Right lobe of liver (tissue), 6 donors: ENCODE measurements around the gene ACTN4. TPM values are rescaled to one million over a fixed set of nuclear protein-coding genes. Genes with fewer than 3 reads are reported as not detected.

ENCODE experiments used
- ATAC-seq, 4 donors: fragments of 200-7000 bp; cut with Tn5 transposase; one replicate each; pipeline ENCODE4 v1.9.1; 2020; ENCODE audit warnings: mild to moderate bottlenecking in 4 of 4, moderate library complexity in 4 of 4
- DNase-seq, 3 donors: peaks; one replicate each; pipeline ENCODE4 v3.0.0-alpha.2; 2020
- H3K27ac ChIP-seq, 3 donors: fragments of 200-600 bp; one replicate each; pipeline ENCODE4 v1.8.0; 2022
- H3K27me3 ChIP-seq, 2 donors: fragments of 200-600 bp; one replicate each; pipeline ENCODE4 v1.8.0; 2022
- H3K36me3 ChIP-seq, 4 donors: fragments of 200-600 bp; sonication (generic) in 1 of 4; one replicate each; pipeline versions ENCODE4 v1.5.1 to v1.8.0; 2017 to 2022; ENCODE audit warnings: control low read depth in 1 of 4
- H3K4me1 ChIP-seq, 4 donors: fragments of 200-600 bp; sonication (generic) in 1 of 4; one replicate each; pipeline versions ENCODE4 v1.5.1 to v1.8.0; 2017 to 2022; ENCODE audit warnings: control low read depth in 1 of 4
- H3K4me3 ChIP-seq, 3 donors: fragments of 200-600 bp; one replicate each; pipeline ENCODE4 v1.8.0; 2022
- H3K9me3 ChIP-seq, 4 donors: fragments of 200-600 bp; sonication (generic) in 1 of 4; one replicate each; pipeline versions ENCODE4 v1.5.1 to v1.8.0; 2017 to 2022; ENCODE audit warnings: control low read depth in 1 of 4
- CTCF ChIP-seq, 4 donors: fragments of 200-600 bp in 3 of 4; fragments of 450-650 bp in 1 of 4; IDR thresholded peaks; one replicate each; pipeline versions ENCODE4 v1.5.1 to v1.8.0; 2016 to 2022; ENCODE audit warnings: antibody characterized with exemption in 4 of 4, mild to moderate bottlenecking in 2 of 4
- POLR2A ChIP-seq: fragments of 450-650 bp; IDR thresholded peaks from one replicate; pipeline ENCODE4 v1.6.1; 2017; ENCODE audit warnings: antibody characterized with exemption, mild to moderate bottlenecking
- WGBS: methylation state at CpG from one replicate; pipeline ENCODE4 v1.1.6; 2018; ENCODE audit warnings: low coverage, low lambda C conversion rate; ENCODE audit not compliant: insufficient coverage; ENCODE audit errors: missing lambda C conversion rate; 5-methylcytosine and 5-hydroxymethylcytosine counted together
- intact Hi-C, 2 donors: fragments of 100-400 bp; cut with DNase I; formaldehyde crosslinking; loops; one replicate each; pipeline versions ENCODE4 v1.11.2 to v1.14.1; 2022
- total RNA-seq, 6 experiments: library from RNA; depleted of rRNA in 2 of 6; stranded (reverse); fragments of >200 nt in 2 of 6; fragmentation: NEBNext Ultra II Directional in 3 of 6; extraction: Animal tissue kit (Norgen Biotek cat#: 25700) in 3 of 6; gene quantifications; one replicate each; pipeline versions ENCODE4 v1.1.0 to v1.2.4, GENCODE V29; 2016 to 2023
- donor health status: DM: no; HTN: yes; CAD: no.
- donor health status: DM: no; HTN: no; CAD: no.
- donor health status: DM: no; HTN: no; CAD: no.
- donor health status: DM: no; HTN: yes; CAD: no.
- donor health status: DM: no; HTN: yes; CAD: no.

ACTN4 gene
- total RNA-seq, 6 experiments from 2014 or later = 142 to 306 (median 201) TPM

GRCh38 chr19:38720559-38721236, 73.2 kb downstream of the ACTN4 start:
- Histone ChIP-seq H3K27ac (no peak overlapping the region), H3K27me3 (no peaks in the 10 kb centered on the region), H3K4me3 (no peak overlapping the region), H3K36me3 (peaks cover 0 to 85% (median 52%) of the 10 kb centered on the region in 4 donors), H3K4me1 (peaks cover 0 to 3% (median 0%) of the 10 kb centered on the region in 4 donors), H3K9me3 (no peaks in the 10 kb centered on the region)
- DNase-seq (no peak), ATAC-seq (no peak)
- TF ChIP-seq POLR2A (no peak), CTCF (IDR thresholded peaks at IDR 0.05) (no peak)
- intact Hi-C loops = loop anchor here in 1 of 2 donors (10.0 kb wide), 1 partner anchor 94 kb away; the partner anchor contains the start of gene LGALS4
- 90% methylated on average over 3 of the region's 15 CpGs for WGBS

GRCh38 chr19:38721496-38721895, 74.0 kb downstream of the ACTN4 start:
- H3K27me3 ChIP-seq = no peaks in the 10 kb centered on the region
- 91% methylated on average over 11 of the region's 20 CpGs for WGBS
- intact Hi-C loops = loop anchor here in 1 of 2 donors (10.0 kb wide), 1 partner anchor 93 kb away; the partner anchor contains the start of gene LGALS4
- no peak for TF ChIP-seq POLR2A
- no peak for TF ChIP-seq CTCF (IDR thresholded peaks at IDR 0.05)
- peaks cover 0 to 8% (median 0%) of the 10 kb centered on the region in 4 donors for H3K4me1 ChIP-seq
- DNase-seq (no peak), ATAC-seq (no peak)
- peaks cover 0 to 85% (median 58%) of the 10 kb centered on the region in 4 donors for H3K36me3 ChIP-seq
- no peaks in the 10 kb centered on the region for H3K9me3 ChIP-seq
- peak overlapping the region in 1 of 3 donors; percentile 22 for H3K27ac ChIP-seq
- H3K4me3 ChIP-seq = no peak overlapping the region

- intact Hi-C loops = loop anchor here in 1 of 2 donors (10.0 kb wide), 1 partner anchor 93 kb away; the partner anchor contains the start of gene LGALS4
- ATAC-seq = no peak
Measured at GRCh38 chr19:38721979-38722773, 74.7 kb downstream of the ACTN4 start.

More at GRCh38 chr19:38721979-38722773, 74.7 kb downstream of the ACTN4 start:
- no peak for TF ChIP-seq POLR2A
- no peak for TF ChIP-seq CTCF (IDR thresholded peaks at IDR 0.05)
- no peak for DNase-seq
- 47% methylated on average over 2 of the region's 17 CpGs for WGBS
- no peak overlapping the region for H3K4me3 ChIP-seq
- H3K27ac ChIP-seq = peak overlapping the region in 2 of 3 donors; percentile 22 to 33
- H3K36me3 ChIP-seq = peaks cover 0 to 85% (median 58%) of the 10 kb centered on the region in 4 donors
- H3K27me3 ChIP-seq = no peaks in the 10 kb centered on the region
- peaks cover 0 to 10% (median 0%) of the 10 kb centered on the region in 4 donors for H3K4me1 ChIP-seq
- no peaks in the 10 kb centered on the region for H3K9me3 ChIP-seq
